ENCODE data around the gene UST. TPM values are rescaled to one million over a fixed set of nuclear protein-coding genes. Genes with fewer than 3 reads are reported as not detected.

UST gene
- total RNA-seq, 1 experiment from 2014 or later, result 6.1 TPM

GRCh38 chr6:148724428-148724827 lies 22.4 kb upstream of the UST start:
- H2AFZ ChIP-seq (ENCODE audit: low read depth, low read length, poor library complexity, severe bottlenecking), result no peak overlapping the region
- ChIA-PET POLR2A (no interaction called here), CTCF (no interaction called here), RAD21 (ENCODE audit: low non-redundant PET in 1 of 2, low total read pairs in 2 of 2, uncharacterized antibody in 2 of 2, unreplicated experiment in 2 of 2) (no interaction called here)
- no peak overlapping the region for H3K4me2 ChIP-seq (ENCODE audit: low read length)
- H3K9me3 ChIP-seq (ENCODE audit: control insufficient read depth in 1 of 2, insufficient read depth in 1 of 2, low read depth in 1 of 2, low read length in 2 of 2), result no peaks in the 10 kb centered on the region
- no peaks in the 10 kb centered on the region for H3K36me3 ChIP-seq (ENCODE audit: control insufficient read depth in 1 of 2, insufficient read depth in 2 of 2, low read length in 2 of 2)
- no peaks in the 10 kb centered on the region for H3K27me3 ChIP-seq (ENCODE audit: insufficient read depth, low read length)
- H3K4me3 ChIP-seq (replicated peaks in 1 of 2; ENCODE audit: low read depth in 1 of 2, low read length in 2 of 2), result no peak overlapping the region
- TF ChIP-seq TCF7L2 (IDR thresholded peaks at IDR 0.05; ENCODE audit: borderline replicate concordance, extremely low read depth, insufficient read depth, insufficient read length), result no peak
- TF ChIP-seq RAD21 (IDR thresholded peaks at IDR 0.05; ENCODE audit: low read depth), result no peak
- no peak for TF ChIP-seq YY1 (IDR thresholded peaks at IDR 0.05; ENCODE audit: extremely low read depth, insufficient replicate concordance, low read depth, low read length)
- TF ChIP-seq FOSL1 (IDR thresholded peaks at IDR 0.05; ENCODE audit: low read depth), result no peak
- no peak for TF ChIP-seq SIN3A (IDR thresholded peaks at IDR 0.05; ENCODE audit: low read depth)
- no peak for TF ChIP-seq MAX (IDR thresholded peaks at IDR 0.05)
- H3K9ac ChIP-seq (ENCODE audit: low read length), result no peak overlapping the region
- ATAC-seq (no peak), DNase-seq (ENCODE audit: low read depth, low spot score) (no peak)
- H3K79me2 ChIP-seq (ENCODE audit: insufficient read depth, low read length), result no peaks in the 10 kb centered on the region
- no peaks in the 10 kb centered on the region for H3K9me2 ChIP-seq (ENCODE audit: insufficient read depth)
- intact Hi-C loops (cut with micrococcal nuclease), result no loop called here
- no peak overlapping the region for H3K27ac ChIP-seq (ENCODE audit: low read depth, low read length)
- no peaks in the 10 kb centered on the region for H3K4me1 ChIP-seq (ENCODE audit: control insufficient read depth in 1 of 2, insufficient read depth in 2 of 2, low read length in 2 of 2)
- no TSS peak for BruUV-seq (replicated peaks)
- no peaks in the 10 kb centered on the region for H4K20me1 ChIP-seq (ENCODE audit: insufficient read depth)

GRCh38 chr6:148727104-148727503 lies 19.7 kb upstream of the UST start:
- Histone ChIP-seq H3K36me3 (ENCODE audit: control insufficient read depth in 1 of 2, insufficient read depth in 2 of 2, low read length in 2 of 2) (no peaks in the 10 kb centered on the region), H3K4me2 (ENCODE audit: low read length) (no peak overlapping the region), H4K20me1 (ENCODE audit: insufficient read depth) (no peaks in the 10 kb centered on the region), H3K79me2 (ENCODE audit: insufficient read depth, low read length) (no peaks in the 10 kb centered on the region), H3K4me3 (replicated peaks in 1 of 2; ENCODE audit: low read depth in 1 of 2, low read length in 2 of 2) (no peak overlapping the region), H3K4me1 (ENCODE audit: control insufficient read depth in 1 of 2, insufficient read depth in 2 of 2, low read length in 2 of 2) (no peaks in the 10 kb centered on the region), H3K9me3 (ENCODE audit: control insufficient read depth in 1 of 2, insufficient read depth in 1 of 2, low read depth in 1 of 2, low read length in 2 of 2) (no peaks in the 10 kb centered on the region), H2AFZ (ENCODE audit: low read depth, low read length, poor library complexity, severe bottlenecking) (no peak overlapping the region), H3K9ac (ENCODE audit: low read length) (no peak overlapping the region), H3K27me3 (ENCODE audit: insufficient read depth, low read length) (no peaks in the 10 kb centered on the region), H3K27ac (ENCODE audit: low read depth, low read length) (no peak overlapping the region), H3K9me2 (ENCODE audit: insufficient read depth) (no peaks in the 10 kb centered on the region)
- TF ChIP-seq EZH2phosphoT487 (IDR thresholded peaks at IDR 0.05; ENCODE audit: borderline replicate concordance) (no peak), EGR1 (IDR thresholded peaks at IDR 0.05; ENCODE audit: low read depth) (no peak), POLR2A (IDR thresholded peaks at IDR 0.05; ENCODE audit: borderline replicate concordance, extremely low read depth, insufficient read depth, insufficient read length) (no peak), YY1 (IDR thresholded peaks at IDR 0.05; ENCODE audit: extremely low read depth, insufficient replicate concordance, low read depth, low read length) (no peak), ZBTB33 (IDR thresholded peaks at IDR 0.05; ENCODE audit: extremely low read depth, insufficient replicate concordance, low read length) (no peak), ELF1 (IDR thresholded peaks at IDR 0.05; ENCODE audit: borderline replicate concordance, low read depth) (no peak), EZH2 (IDR thresholded peaks at IDR 0.05) (no peak), CTCF (IDR thresholded peaks at IDR 0.05 in 2 of 3, conservative IDR thresholded peaks at IDR 0.05 in 1 of 3; ENCODE audit: borderline replicate concordance in 1 of 3, insufficient read depth in 1 of 3, low read depth in 2 of 3, low read length in 2 of 3) (no peak), ZNF274 (IDR thresholded peaks at IDR 0.05; ENCODE audit: low read depth, low read length) (no peak), MAX (IDR thresholded peaks at IDR 0.05) (no peak), SIN3A (IDR thresholded peaks at IDR 0.05; ENCODE audit: low read depth) (no peak)
- intact Hi-C loops (cut with micrococcal nuclease), result no loop called here
- ChIA-PET RAD21 (ENCODE audit: low non-redundant PET in 1 of 2, low total read pairs in 2 of 2, uncharacterized antibody in 2 of 2, unreplicated experiment in 2 of 2) (no interaction called here), POLR2A (no interaction called here), CTCF (no interaction called here)
- no TSS peak for BruUV-seq (replicated peaks)
- ATAC-seq (no peak), DNase-seq (ENCODE audit: low read depth, low spot score) (no peak)
